ENCODE results near the gene APOBEC2. TPM values are rescaled to one million over a fixed set of nuclear protein-coding genes. Genes with fewer than 3 reads are reported as not detected.
A peak's percentile ranks its signal among the peaks of the same experiment; 100 is the strongest.

The APOBEC2 gene
- total RNA-seq, 3 donors from 2014 or later = not detected

- Histone ChIP-seq H3K9me3 (no peaks in the 10 kb centered on the region), H3K36me3 (ENCODE audit: low read depth) (peaks cover 7% of the 10 kb centered on the region), H3K4me3 (peak overlapping the region; percentile 91), H3K4me1 (ENCODE audit: low read depth) (peaks cover 37% of the 10 kb centered on the region)
- DNase-seq (no peak), ATAC-seq (no peak)
- no peak for TF ChIP-seq CTCF (IDR thresholded peaks at IDR 0.05)
- intact Hi-C loops (cut with DNase I, micrococcal nuclease) = no loop called here
Observed at GRCh38 chr6:41073968-41074691, 21.1 kb downstream of the APOBEC2 start.

GRCh38 chr6:41074692-41075436 is 21.9 kb downstream of the APOBEC2 start:
- no peak for TF ChIP-seq CTCF (IDR thresholded peaks at IDR 0.05)
- Histone ChIP-seq H3K4me3 (no peak overlapping the region), H3K9me3 (no peaks in the 10 kb centered on the region), H3K36me3 (ENCODE audit: low read depth) (peaks cover 7% of the 10 kb centered on the region), H3K4me1 (ENCODE audit: low read depth) (peaks cover 37% of the 10 kb centered on the region)
- intact Hi-C loops (cut with DNase I, micrococcal nuclease) = no loop called here
- ATAC-seq (no peak), DNase-seq (no peak)

GRCh38 chr6:41075651-41076626 is 22.9 kb downstream of the APOBEC2 start:
- no peak for DNase-seq
- no peak for TF ChIP-seq CTCF (IDR thresholded peaks at IDR 0.05)

GRCh38 chr6:41077536-41077935 is 24.5 kb downstream of the APOBEC2 start:
- Histone ChIP-seq H3K9me3 (no peaks in the 10 kb centered on the region), H3K4me3 (no peak overlapping the region), H3K4me1 (ENCODE audit: low read depth) (peaks cover 28% of the 10 kb centered on the region), H3K36me3 (ENCODE audit: low read depth) (peaks cover 5% of the 10 kb centered on the region)
- intact Hi-C loops (cut with DNase I, micrococcal nuclease) = no loop called here
- DNase-seq (no peak), ATAC-seq (no peak)
- no peak for TF ChIP-seq CTCF (IDR thresholded peaks at IDR 0.05)

More at GRCh38 chr6:41075651-41076626, 22.9 kb downstream of the APOBEC2 start:
- H3K9me3 ChIP-seq = no peaks in the 10 kb centered on the region
- no peak overlapping the region for H3K4me3 ChIP-seq
- H3K4me1 ChIP-seq (ENCODE audit: low read depth) = peaks cover 30% of the 10 kb centered on the region
- peaks cover 7% of the 10 kb centered on the region for H3K36me3 ChIP-seq (ENCODE audit: low read depth)
- no peak for ATAC-seq
- intact Hi-C loops (cut with DNase I, micrococcal nuclease) = no loop called here

GRCh38 chr6:41078101-41078500 is 25.1 kb downstream of the APOBEC2 start:
- Histone ChIP-seq H3K4me3 (no peak overlapping the region), H3K9me3 (no peaks in the 10 kb centered on the region), H3K4me1 (ENCODE audit: low read depth) (peaks cover 25% of the 10 kb centered on the region), H3K36me3 (ENCODE audit: low read depth) (no peaks in the 10 kb centered on the region)
- ATAC-seq (no peak), DNase-seq (no peak)
- TF ChIP-seq CTCF (IDR thresholded peaks at IDR 0.05) = no peak
- intact Hi-C loops (cut with DNase I, micrococcal nuclease) = no loop called here

Data from mucosa of descending colon (tissue), 3 donors.